GM12878 (cell line): Measurements from ENCODE around the gene EFCAB11. TPM values are rescaled to one million over a fixed set of nuclear protein-coding genes. Genes with fewer than 3 reads are reported as not detected.

ENCODE experiments used
- ATAC-seq: fragments of 200-7000 bp; cut with Tn5 transposase; 3 replicates; pipeline ENCODE4 v1.9.1; 2020; ENCODE audit warnings: mild to moderate bottlenecking, moderate library complexity
- BruUV-seq: library from RNA; stranded (reverse); fragments of 400-500 nt; replicated peaks from 2 replicates; lab custom pipeline; 2021; lab: Mats Ljungman, UMichigan
- CTCF ChIA-PET: fragments of 300-600 bp; sonication (Branson Sonifier 250); formaldehyde crosslinking; extraction: SDS; loops from one replicate; lab custom pipeline; 2021; ENCODE audit warnings: inconsistent platforms; lab: Yijun Ruan, JAX
- POLR2A ChIA-PET: fragments of 350-600 bp; formaldehyde crosslinking; extraction: SDS; loops from one replicate; lab custom pipeline; 2021; ENCODE audit warnings: inconsistent platforms; lab: Charles Lee
- RAD21 ChIA-PET: fragments of 300-600 bp; sonication (Branson Sonifier 250); formaldehyde crosslinking; loops from one replicate; lab custom pipeline; 2023; ENCODE audit warnings: antibody characterized with exemption; ENCODE audit not compliant: unreplicated experiment; lab: Charles Lee
- SMC1A ChIA-PET: fragments of 300-600 bp; sonication (Branson Sonifier 250); formaldehyde crosslinking; loops from one replicate; lab custom pipeline; 2023; ENCODE audit not compliant: unreplicated experiment, uncharacterized antibody; lab: Charles Lee
- DNase-seq: peaks from one replicate; pipeline ENCODE4 v3.0.0-alpha.2; 2011; ENCODE audit warnings: low read depth, low spot score
- FAIRE-seq: peaks from 3 replicates; lab custom pipeline; 2011; peaks lifted over from hg19 to GRCh38; lab: Jason Lieb, UNC
- H2AFZ ChIP-seq: 2 replicates; pipeline ENCODE4 v1.6.0; 2011; ENCODE audit warnings: low read depth, low read length, control low read depth; ENCODE audit not compliant: control insufficient read depth
- H3K27ac ChIP-seq: 2 replicates; pipeline ENCODE4 v1.5.1; 2011; ENCODE audit warnings: control low read depth; ENCODE audit not compliant: control insufficient read depth, insufficient read depth
- H3K27me3 ChIP-seq, 2 experiments: replicated peaks in 1 of 2; 2 replicates each; pipeline versions ENCODE4 v1.6.0 to v1.6.1; 2011; ENCODE audit warnings: low read length in 1 of 2; ENCODE audit not compliant: control insufficient read depth in 2 of 2, insufficient read depth in 2 of 2
- H3K36me3 ChIP-seq, 2 experiments: 2 replicates each; pipeline ENCODE4 v1.5.1; 2011; ENCODE audit warnings: low read length in 1 of 2; ENCODE audit not compliant: control insufficient read depth in 2 of 2, insufficient read depth in 2 of 2
- H3K4me1 ChIP-seq: 2 replicates; pipeline ENCODE4 v1.6.1; 2011; ENCODE audit warnings: mild to moderate bottlenecking, low read length, moderate library complexity, mixed read lengths; ENCODE audit not compliant: control insufficient read depth, insufficient read depth
- H3K4me2 ChIP-seq: 2 replicates; pipeline ENCODE4 v1.6.0; 2011; ENCODE audit warnings: control low read depth; ENCODE audit not compliant: control insufficient read depth, insufficient read depth
- H3K4me3 ChIP-seq: fragments of 200-600 bp; sonication (generic); 2 replicates; pipeline ENCODE4 v1.5.1; 2016
- H3K79me2 ChIP-seq: 2 replicates; pipeline ENCODE4 v1.6.0; 2011; ENCODE audit warnings: low read length; ENCODE audit not compliant: control insufficient read depth, insufficient read depth
- H3K9ac ChIP-seq: 2 replicates; pipeline ENCODE4 v1.8.0; 2011; ENCODE audit warnings: low read length, control low read depth, mixed read lengths; ENCODE audit not compliant: control insufficient read depth, insufficient read depth
- H3K9me3 ChIP-seq: replicated peaks from 3 replicates; pipeline ENCODE4 v1.5.1; 2011; ENCODE audit warnings: mild to moderate bottlenecking, low read length; ENCODE audit not compliant: control insufficient read depth, insufficient read depth
- H4K20me1 ChIP-seq: 2 replicates; pipeline ENCODE4 v1.6.0; 2011; ENCODE audit not compliant: control insufficient read depth, insufficient read depth
- CEBPZ ChIP-seq: fragments of 150-350 bp; IDR thresholded peaks from 2 replicates; pipeline ENCODE4 v1.6.1; 2016; ENCODE audit warnings: low read depth, low read length
- CHD2 ChIP-seq: IDR thresholded peaks from 2 replicates; pipeline ENCODE4 v1.6.1; 2011; ENCODE audit warnings: low read depth, low read length, improper control_type of control experiment, borderline replicate concordance
- DPF2 ChIP-seq: fragments of 450-650 bp; IDR thresholded peaks from 2 replicates; pipeline ENCODE4 v1.6.1; 2017; ENCODE audit warnings: mild to moderate bottlenecking
- HDAC6 ChIP-seq: fragments of 200-600 bp; sonication (generic); IDR thresholded peaks from one replicate; pipeline ENCODE4 v1.8.0; 2017; ENCODE audit warnings: antibody characterized with exemption; ENCODE audit not compliant: unreplicated experiment
- HDGF ChIP-seq: fragments of 450-650 bp; IDR thresholded peaks from 2 replicates; pipeline ENCODE4 v1.6.1; 2016; ENCODE audit warnings: antibody characterized with exemption
- IRF5 ChIP-seq: fragments of 450-650 bp; IDR thresholded peaks from 2 replicates; pipeline ENCODE4 v1.6.1; 2017; ENCODE audit warnings: borderline replicate concordance
- KLF5 ChIP-seq: fragments of 450-650 bp; IDR thresholded peaks from 2 replicates; pipeline ENCODE4 v1.6.1; 2014; ENCODE audit warnings: mild to moderate bottlenecking; ENCODE audit not compliant: partially characterized antibody
- MAX ChIP-seq: IDR thresholded peaks from 2 replicates; pipeline ENCODE4 v1.6.1; 2012; ENCODE audit warnings: low read depth, low read length, improper control_type of control experiment
- MXI1 ChIP-seq: fragments of 150-350 bp; IDR thresholded peaks from 2 replicates; pipeline ENCODE4 v1.6.1; 2011; ENCODE audit warnings: low read depth, mild to moderate bottlenecking, inconsistent platforms, low read length, improper control_type of control experiment
- NBN ChIP-seq: fragments of 450-650 bp; IDR thresholded peaks from 2 replicates; pipeline ENCODE4 v1.6.1; 2016
- NKRF ChIP-seq: fragments of 450-650 bp; conservative IDR thresholded peaks from 2 replicates; pipeline ENCODE4 v1.6.1; 2017; ENCODE audit warnings: mild to moderate bottlenecking, moderate library complexity
- PAX5 ChIP-seq: IDR thresholded peaks from 2 replicates; pipeline ENCODE4 v1.6.1; 2011; ENCODE audit warnings: low read depth, low read length, borderline replicate concordance
- PML ChIP-seq: IDR thresholded peaks from 2 replicates; pipeline ENCODE4 v1.6.1; 2012; ENCODE audit warnings: low read length, inconsistent platforms
- POLR2A ChIP-seq: IDR thresholded peaks from 2 replicates; pipeline ENCODE4 v1.6.1; 2011; ENCODE audit warnings: low read depth, mild to moderate bottlenecking, low read length
- POLR2AphosphoS5 ChIP-seq: IDR thresholded peaks from 2 replicates; pipeline ENCODE4 v1.6.1; 2011; ENCODE audit warnings: mild to moderate bottlenecking, low read length, inconsistent platforms
- RCOR1 ChIP-seq: conservative IDR thresholded peaks from 2 replicates; pipeline ENCODE4 v1.6.1; 2012; ENCODE audit warnings: low read depth, low read length, improper control_type of control experiment
- TBL1XR1 ChIP-seq: IDR thresholded peaks from 2 replicates; pipeline ENCODE4 v1.6.1; 2012; ENCODE audit warnings: low read depth, low read length, improper control_type of control experiment
- ZBED1 ChIP-seq: IDR thresholded peaks from 2 replicates; pipeline ENCODE4 v1.6.1; 2016; ENCODE audit warnings: borderline replicate concordance
- ZNF622 ChIP-seq: fragments of 450-650 bp; IDR thresholded peaks from 2 replicates; pipeline ENCODE4 v1.6.1; 2017; ENCODE audit warnings: mild to moderate bottlenecking, inconsistent platforms
- WGBS: methylation state at CpG from one replicate; pipeline ENCODE4 v1.1.6; 2016; ENCODE audit warnings: low lambda C conversion rate; ENCODE audit not compliant: insufficient replicate concordance, insufficient coverage; ENCODE audit errors: missing lambda C conversion rate; 5-methylcytosine and 5-hydroxymethylcytosine counted together
- in situ Hi-C: fragments of 300-500 bp; cut with MboI; formaldehyde crosslinking; loops from 9 replicates; pipeline ENCODE4 v1.14.3; 2018; ENCODE audit warnings: mixed read lengths
- intact Hi-C: fragments of 100-400 bp; cut with micrococcal nuclease; formaldehyde crosslinking; loops from one replicate; pipeline ENCODE4 v1.14.2; 2022; ENCODE audit not compliant: unreplicated experiment
- polyA plus RNA-seq, 11 experiments: library from polyadenylated mRNA; depleted of rRNA in 4 of 11; unstranded in 6 of 11; stranded (reverse) in 5 of 11; fragments of >200 nt; fragmentation: Nextera tagmentation in 4 of 11; fragmentation: Illumina TruSeq in 1 of 11; extraction: Ambion mirVana in 4 of 11; extraction: Trizol in 1 of 11; gene quantifications; 1 replicate in 1 of 11; 2 replicates in 10 of 11; pipeline versions ENCODE4 v1.2.1 to v1.2.3, GENCODE V29; 2011 to 2016; ENCODE audit warnings: inconsistent platforms in 2 of 11, missing spikeins in 2 of 11, low read depth in 1 of 11
- total RNA-seq, 4 experiments: library from RNA; depleted of rRNA in 3 of 4; stranded (reverse); fragments of >200 nt in 3 of 4; fragmentation: Illumina TruSeq in 1 of 4; extraction: Trizol in 1 of 4; gene quantifications; 2 replicates each; pipeline versions ENCODE4 v1.2.1 to v1.2.3, GENCODE V29; 2013 to 2021

The EFCAB11 gene
- total and polyA plus RNA-seq, 10 of the 15 experiments (the other 5 are each of a cell fraction or from before 2014, with no cell fraction given), result 8.6 to 37.4 (median 18.0) TPM

- Histone ChIP-seq H3K4me2 (no peak overlapping the region), H3K4me1 (no peaks in the 10 kb centered on the region), H3K9me3 (no peaks in the 10 kb centered on the region; the same call in 2 of the 3 replicates), H2AFZ (no peak overlapping the region), H3K27me3 (no peaks in the 10 kb centered on the region), H3K36me3 (no peaks in the 10 kb centered on the region), H3K4me3 (no peak overlapping the region), H3K9ac (no peak overlapping the region), H4K20me1 (no peaks in the 10 kb centered on the region), H3K79me2 (no peaks in the 10 kb centered on the region), H3K27ac (no peak overlapping the region)
- in situ Hi-C loops (no loop called here), intact Hi-C loops (no loop called here)
- DNase-seq, result no peak
- RAD21 ChIA-PET, result no interaction called here
- FAIRE-seq, result no peak
- no peak for ATAC-seq
- WGBS, result 80% methylated on average over 5 of the region's 5 CpGs
- no TSS peak for BruUV-seq
- SMC1A ChIA-PET, result interaction anchor here (1.2 kb wide), 1 partner anchor 31 kb away, joined by 3 read pairs; no protein-coding TSS in a partner anchor
- CTCF ChIA-PET, result no interaction called here
- POLR2A ChIA-PET, result no interaction called here
- TF ChIP-seq PAX5 (no peak), POLR2A (no peak), NBN (no peak), KLF5 (no peak), MXI1 (no peak), CHD2 (no peak), NKRF (no peak), POLR2AphosphoS5 (no peak), MAX (no peak), PML (no peak), HDGF (no peak), DPF2 (no peak), IRF5 (no peak), RCOR1 (no peak), TBL1XR1 (no peak), HDAC6 (no peak), ZNF622 (no peak), CEBPZ (no peak), ZBED1 (no peak)
Observed at GRCh38 chr14:89865153-89865552, 89.4 kb downstream of the EFCAB11 start.
